GM12878 (cell line): ENCODE results near the gene DCLRE1B. TPM values are rescaled to one million over a fixed set of nuclear protein-coding genes. Genes with fewer than 3 reads are reported as not detected.

Experiments
- ATAC-seq: fragments of 200-7000 bp; cut with Tn5 transposase; 3 replicates; pipeline ENCODE4 v1.9.1; 2020; ENCODE audit warnings: mild to moderate bottlenecking, moderate library complexity
- BruUV-seq: library from RNA; stranded (reverse); fragments of 400-500 nt; replicated peaks from 2 replicates; lab custom pipeline; 2021; lab: Mats Ljungman, UMichigan
- CTCF ChIA-PET: fragments of 300-600 bp; sonication (Branson Sonifier 250); formaldehyde crosslinking; extraction: SDS; loops from one replicate; lab custom pipeline; 2021; ENCODE audit warnings: inconsistent platforms; lab: Yijun Ruan, JAX
- POLR2A ChIA-PET: fragments of 350-600 bp; formaldehyde crosslinking; extraction: SDS; loops from one replicate; lab custom pipeline; 2021; ENCODE audit warnings: inconsistent platforms; lab: Charles Lee
- RAD21 ChIA-PET: fragments of 300-600 bp; sonication (Branson Sonifier 250); formaldehyde crosslinking; loops from one replicate; lab custom pipeline; 2023; ENCODE audit warnings: antibody characterized with exemption; ENCODE audit not compliant: unreplicated experiment; lab: Charles Lee
- SMC1A ChIA-PET: fragments of 300-600 bp; sonication (Branson Sonifier 250); formaldehyde crosslinking; loops from one replicate; lab custom pipeline; 2023; ENCODE audit not compliant: unreplicated experiment, uncharacterized antibody; lab: Charles Lee
- DNase-seq: peaks from one replicate; pipeline ENCODE4 v3.0.0-alpha.2; 2011; ENCODE audit warnings: low read depth, low spot score
- FAIRE-seq: peaks from 3 replicates; lab custom pipeline; 2011; peaks lifted over from hg19 to GRCh38; lab: Jason Lieb, UNC
- H2AFZ ChIP-seq: 2 replicates; pipeline ENCODE4 v1.6.0; 2011; ENCODE audit warnings: low read depth, low read length, control low read depth; ENCODE audit not compliant: control insufficient read depth
- H3K27ac ChIP-seq: 2 replicates; pipeline ENCODE4 v1.5.1; 2011; ENCODE audit warnings: control low read depth; ENCODE audit not compliant: control insufficient read depth, insufficient read depth
- H3K27me3 ChIP-seq, 2 experiments: replicated peaks in 1 of 2; 2 replicates each; pipeline versions ENCODE4 v1.6.0 to v1.6.1; 2011; ENCODE audit warnings: low read length in 1 of 2; ENCODE audit not compliant: control insufficient read depth in 2 of 2, insufficient read depth in 2 of 2
- H3K36me3 ChIP-seq, 2 experiments: 2 replicates each; pipeline ENCODE4 v1.5.1; 2011; ENCODE audit warnings: low read length in 1 of 2; ENCODE audit not compliant: control insufficient read depth in 2 of 2, insufficient read depth in 2 of 2
- H3K4me1 ChIP-seq: 2 replicates; pipeline ENCODE4 v1.6.1; 2011; ENCODE audit warnings: mild to moderate bottlenecking, low read length, moderate library complexity, mixed read lengths; ENCODE audit not compliant: control insufficient read depth, insufficient read depth
- H3K4me2 ChIP-seq: 2 replicates; pipeline ENCODE4 v1.6.0; 2011; ENCODE audit warnings: control low read depth; ENCODE audit not compliant: control insufficient read depth, insufficient read depth
- H3K4me3 ChIP-seq: fragments of 200-600 bp; sonication (generic); 2 replicates; pipeline ENCODE4 v1.5.1; 2016
- H3K79me2 ChIP-seq: 2 replicates; pipeline ENCODE4 v1.6.0; 2011; ENCODE audit warnings: low read length; ENCODE audit not compliant: control insufficient read depth, insufficient read depth
- H3K9ac ChIP-seq: 2 replicates; pipeline ENCODE4 v1.8.0; 2011; ENCODE audit warnings: low read length, control low read depth, mixed read lengths; ENCODE audit not compliant: control insufficient read depth, insufficient read depth
- H3K9me3 ChIP-seq: replicated peaks from 3 replicates; pipeline ENCODE4 v1.5.1; 2011; ENCODE audit warnings: mild to moderate bottlenecking, low read length; ENCODE audit not compliant: control insufficient read depth, insufficient read depth
- H4K20me1 ChIP-seq: 2 replicates; pipeline ENCODE4 v1.6.0; 2011; ENCODE audit not compliant: control insufficient read depth, insufficient read depth
- BCL11A ChIP-seq: IDR thresholded peaks from 2 replicates; pipeline ENCODE4 v1.6.1; 2011; ENCODE audit warnings: low read depth, low read length
- CTCF ChIP-seq, 3 experiments: IDR thresholded peaks in 2 of 3; conservative IDR thresholded peaks in 1 of 3; 2 replicates each; pipeline ENCODE4 v1.5.1; 2011; ENCODE audit warnings: low read depth in 3 of 3, low read length in 3 of 3, mild to moderate bottlenecking in 3 of 3, control low read depth in 2 of 3, moderate library complexity in 2 of 3, inconsistent platforms in 1 of 3, mixed read lengths in 1 of 3; ENCODE audit not compliant: control insufficient read depth in 2 of 3, insufficient read depth in 1 of 3; ENCODE audit errors: extremely low read depth in 1 of 3
- E2F4 ChIP-seq: IDR thresholded peaks from 2 replicates; pipeline ENCODE4 v1.6.1; 2012; ENCODE audit warnings: low read depth, low read length, improper control_type of control experiment
- GATAD2B ChIP-seq: fragments of 450-650 bp; conservative IDR thresholded peaks from 2 replicates; pipeline ENCODE4 v1.6.1; 2017; ENCODE audit warnings: low read depth, mild to moderate bottlenecking, moderate library complexity
- IKZF1 ChIP-seq: fragments of 450-650 bp; conservative IDR thresholded peaks from 2 replicates; pipeline ENCODE4 v1.6.1; 2017; ENCODE audit warnings: antibody characterized with exemption, mild to moderate bottlenecking
- PAX5 ChIP-seq: IDR thresholded peaks from 2 replicates; pipeline ENCODE4 v1.6.1; 2011; ENCODE audit warnings: low read depth, low read length, borderline replicate concordance
- POLR2A ChIP-seq: IDR thresholded peaks from 2 replicates; pipeline ENCODE4 v1.6.1; 2011; ENCODE audit warnings: low read depth, mild to moderate bottlenecking, low read length
- WGBS: methylation state at CpG from one replicate; pipeline ENCODE4 v1.1.6; 2016; ENCODE audit warnings: low lambda C conversion rate; ENCODE audit not compliant: insufficient replicate concordance, insufficient coverage; ENCODE audit errors: missing lambda C conversion rate; 5-methylcytosine and 5-hydroxymethylcytosine counted together
- in situ Hi-C: fragments of 300-500 bp; cut with MboI; formaldehyde crosslinking; loops from 9 replicates; pipeline ENCODE4 v1.14.3; 2018; ENCODE audit warnings: mixed read lengths
- intact Hi-C: fragments of 100-400 bp; cut with micrococcal nuclease; formaldehyde crosslinking; loops from one replicate; pipeline ENCODE4 v1.14.2; 2022; ENCODE audit not compliant: unreplicated experiment
- polyA plus RNA-seq, 11 experiments: library from polyadenylated mRNA; depleted of rRNA in 4 of 11; unstranded in 6 of 11; stranded (reverse) in 5 of 11; fragments of >200 nt; fragmentation: Nextera tagmentation in 4 of 11; fragmentation: Illumina TruSeq in 1 of 11; extraction: Ambion mirVana in 4 of 11; extraction: Trizol in 1 of 11; gene quantifications; 1 replicate in 1 of 11; 2 replicates in 10 of 11; pipeline versions ENCODE4 v1.2.1 to v1.2.3, GENCODE V29; 2011 to 2016; ENCODE audit warnings: inconsistent platforms in 2 of 11, missing spikeins in 2 of 11, low read depth in 1 of 11
- total RNA-seq, 4 experiments: library from RNA; depleted of rRNA in 3 of 4; stranded (reverse); fragments of >200 nt in 3 of 4; fragmentation: Illumina TruSeq in 1 of 4; extraction: Trizol in 1 of 4; gene quantifications; 2 replicates each; pipeline versions ENCODE4 v1.2.1 to v1.2.3, GENCODE V29; 2013 to 2021

Gene DCLRE1B
- total and polyA plus RNA-seq, 10 of the 15 experiments (the other 5 are each of a cell fraction or from before 2014, with no cell fraction given), result 5.4 to 18.3 (median 13.4) TPM

- H3K4me1 ChIP-seq, result peaks cover 30% of the 10 kb centered on the region
- H3K9ac ChIP-seq, result no peak overlapping the region
- FAIRE-seq, result no peak
- SMC1A ChIA-PET, result interaction anchor here (1.1 to 17.4 kb wide), 13 partner anchors 12 to 123 kb away, joined by 3 to 396 read pairs (median 5); partner anchors contain the start of genes AP4B1, BCL2L15, DCLRE1B and HIPK1
- 97% methylated on average over 4 of the region's 4 CpGs for WGBS
- H3K36me3 ChIP-seq, result peaks cover 0 to 22% of the 10 kb centered on the region in 2 experiments; a peak in 2 of 4 replicates
- no peaks in the 10 kb centered on the region for H4K20me1 ChIP-seq
- no peak for DNase-seq
- no peaks in the 10 kb centered on the region for H3K27me3 ChIP-seq
- in situ Hi-C loops (no loop called here), intact Hi-C loops (loop anchor here (5.0 kb wide), 1 partner anchor 86 kb away; no protein-coding TSS in a partner anchor)
- POLR2A ChIA-PET, result interaction anchor here (0.6 to 8.0 kb wide), 6 partner anchors 11 to 94 kb away, joined by 3 to 111 read pairs (median 4); partner anchors contain the start of genes AP4B1 and DCLRE1B
- no peaks in the 10 kb centered on the region for H3K9me3 ChIP-seq
- CTCF ChIA-PET, result interaction anchor here (0.7 to 6.1 kb wide), 10 partner anchors 8 to 54 kb away, joined by 3 to 66 read pairs (median 19); partner anchors contain the start of genes AP4B1 and DCLRE1B
- no peak overlapping the region for H3K4me3 ChIP-seq
- H3K27ac ChIP-seq, result no peak overlapping the region
- no peak overlapping the region for H3K4me2 ChIP-seq
- RAD21 ChIA-PET, result interaction anchor here (0.9 to 7.1 kb wide), 5 partner anchors 12 to 75 kb away, joined by 5 to 189 read pairs (median 102); partner anchors contain the start of genes AP4B1 and DCLRE1B
- TSS peak; percentile 34 for BruUV-seq
- ATAC-seq, result no peak
- H2AFZ ChIP-seq, result no peak overlapping the region
- peaks cover 3% of the 10 kb centered on the region for H3K79me2 ChIP-seq
- TF ChIP-seq POLR2A (no peak), IKZF1 (no peak), CTCF (IDR thresholded peaks at IDR 0.05 in 2 of 3, conservative IDR thresholded peaks at IDR 0.05 in 1 of 3; ENCODE audit: control insufficient read depth in 2 of 3, extremely low read depth in 1 of 3, insufficient read depth in 1 of 3, low read depth in 3 of 3, low read length in 3 of 3) (no peak), E2F4 (no peak), GATAD2B (no peak), BCL11A (no peak), PAX5 (no peak)
- TF ChIP-seq, all 136 proteins: peak for 0
Observed at GRCh38 chr1:113855630-113856400, 49.3 kb upstream of the DCLRE1B start.
